Activated T-helper 17 cell treated with anti-CD3 and anti-CD28 coated beads, Interleukin-2, amount 50 U/mL, for 72 hours (primary cell): ENCODE measurements around the gene UBTF. TPM values are rescaled to one million over a fixed set of nuclear protein-coding genes. Genes with fewer than 3 reads are reported as not detected.

Experiments used
- ATAC-seq: fragments of 150-1000 bp; cut with Tn5 transposase; replicated peaks from 2 replicates; pipeline ENCODE4 v1.10.0; 2021; ENCODE audit warnings: mild to moderate bottlenecking, moderate library complexity
- H3K27ac Mint-ChIP-seq: one replicate; pipeline ENCODE4 v1.8.0; 2022; ENCODE audit warnings: mixed read lengths
- H3K27me3 Mint-ChIP-seq: one replicate; pipeline ENCODE4 v1.8.0; 2022; ENCODE audit warnings: mixed read lengths
- H3K36me3 Mint-ChIP-seq: one replicate; pipeline ENCODE4 v1.8.0; 2022; ENCODE audit warnings: low read depth, mild to moderate bottlenecking, mixed read lengths
- H3K4me1 Mint-ChIP-seq: one replicate; pipeline ENCODE4 v1.8.0; 2022; ENCODE audit warnings: mixed read lengths
- H3K4me3 Mint-ChIP-seq: one replicate; pipeline ENCODE4 v1.8.0; 2022; ENCODE audit warnings: mild to moderate bottlenecking, mixed read lengths
- H3K9me3 Mint-ChIP-seq: one replicate; pipeline ENCODE4 v1.8.0; 2022; ENCODE audit warnings: mixed read lengths
- total RNA-seq, 2 donors: library from RNA; stranded (reverse); gene quantifications; one replicate each; pipeline ENCODE4 v1.2.3, GENCODE V29; 2022

Gene UBTF
- 100 to 1,000 TPM in 1 of 2 donors, 10 to 100 TPM in 1; 94.2 to 135 TPM for total RNA-seq

DNA sequence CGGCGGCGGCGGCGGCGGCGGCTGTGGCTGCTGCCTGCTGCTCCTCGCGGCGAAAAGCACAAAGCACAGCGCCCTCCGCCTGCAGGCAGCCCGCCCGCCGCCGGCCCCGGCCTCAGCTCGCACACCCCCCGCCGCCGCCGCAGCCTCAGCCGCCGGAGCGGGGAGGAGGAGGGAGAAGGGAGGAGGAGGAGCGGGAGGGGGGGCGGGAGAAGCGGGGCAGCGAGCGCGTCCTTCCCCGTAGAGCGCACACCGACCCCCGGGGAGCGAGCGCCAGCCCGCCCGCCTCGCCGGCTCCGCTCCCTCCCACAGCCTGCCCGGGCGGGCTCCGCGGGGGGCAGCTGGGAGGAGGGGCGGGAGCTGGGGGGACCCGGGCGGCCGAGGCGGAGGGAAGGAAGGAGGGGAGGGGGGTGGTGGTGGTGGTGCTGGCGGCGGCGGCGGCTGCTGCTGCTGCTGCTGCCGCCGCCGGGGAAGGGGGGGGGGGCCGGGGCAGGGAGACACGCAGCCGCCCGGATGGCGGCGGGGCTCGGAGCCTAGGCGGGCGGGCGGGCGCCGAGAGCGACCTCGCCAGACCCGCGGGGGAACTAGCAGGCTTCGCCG lies at the start of gene UBTF:
Gene UBTF (minus strand): TSS at position 60 of the 597 bp plus-strand sequence. CDS start 1,446 bp downstream, outside the sequence.
- no peaks in the 10 kb centered on the region for H3K9me3 Mint-ChIP-seq
- H3K27me3 Mint-ChIP-seq = no peaks in the 10 kb centered on the region
- peaks cover 11% of the 10 kb centered on the region for H3K4me1 Mint-ChIP-seq
- H3K27ac Mint-ChIP-seq = peak within 1 kb of the TSS; percentile 87
- ATAC-seq = peak; percentile 17
- peak within 1 kb of the TSS; percentile 94 for H3K4me3 Mint-ChIP-seq
- H3K36me3 Mint-ChIP-seq = peaks cover 34% of the 10 kb centered on the region

- no peak for ATAC-seq
- Mint-ChIP-seq H3K4me3 (no peak overlapping the region), H3K4me1 (no peaks in the 10 kb centered on the region), H3K27me3 (no peaks in the 10 kb centered on the region), H3K9me3 (no peaks in the 10 kb centered on the region), H3K36me3 (no peaks in the 10 kb centered on the region), H3K27ac (peak overlapping the region; percentile 9)
Observed at GRCh38 chr17:44268709-44269534, 49.4 kb upstream of the UBTF start.

DNA sequence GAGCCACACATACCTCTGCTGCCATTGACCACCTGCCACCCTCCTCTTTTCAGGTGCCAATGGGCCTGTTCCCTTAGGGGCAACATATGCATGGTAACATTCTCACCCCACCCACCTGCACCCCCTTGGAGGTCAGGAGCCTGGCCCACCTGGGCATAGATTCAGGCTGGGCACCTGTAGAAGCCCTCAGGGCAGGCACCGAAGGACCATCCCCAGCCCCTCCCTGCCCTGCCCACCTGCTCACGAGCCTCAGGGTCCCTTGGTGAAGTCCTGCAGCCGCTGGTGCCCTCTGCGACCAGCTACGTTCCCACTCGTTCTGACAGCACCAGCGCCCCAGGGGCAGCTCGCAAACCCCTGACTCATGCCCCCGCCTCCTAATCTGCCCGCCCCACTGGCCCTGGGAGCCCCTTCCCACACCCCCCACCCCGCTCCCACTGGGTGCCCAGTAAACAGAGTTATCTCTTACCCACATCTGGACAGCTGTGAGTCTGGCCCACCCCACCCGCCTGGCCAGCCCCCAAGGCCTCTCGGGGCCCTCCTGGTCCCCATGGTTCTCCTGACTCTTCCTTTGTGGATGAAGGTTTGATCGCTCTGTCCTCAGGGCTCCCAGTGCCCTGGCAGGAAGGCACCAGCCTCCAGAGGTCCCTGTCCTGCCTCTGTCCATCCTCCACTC lies 48.5 kb upstream of the UBTF start, which contains the start of gene SLC4A1:
Gene SLC4A1 (minus strand): TSS at position 318 of the 673 bp plus-strand sequence. CDS start 5,269 bp downstream, outside the sequence.
- no peak for ATAC-seq
- Mint-ChIP-seq H3K27me3 (no peaks in the 10 kb centered on the region), H3K27ac (peak within 1 kb of the TSS; percentile 9), H3K4me3 (no peak within 1 kb of the TSS), H3K4me1 (no peaks in the 10 kb centered on the region), H3K9me3 (no peaks in the 10 kb centered on the region), H3K36me3 (no peaks in the 10 kb centered on the region)

DNA sequence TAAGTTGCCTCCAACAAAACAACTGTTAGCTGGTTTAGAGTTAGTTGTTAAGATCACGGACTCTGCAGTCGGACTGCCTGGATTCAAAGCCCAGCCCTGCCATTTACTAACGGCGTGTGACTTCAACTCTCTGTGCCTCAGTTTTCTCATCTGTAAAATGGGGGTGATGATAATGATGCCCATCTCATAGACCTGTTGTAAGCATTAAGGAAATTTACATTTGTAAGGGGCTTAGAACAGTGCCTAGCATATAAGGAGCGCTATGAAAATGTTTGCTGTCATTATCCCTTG lies 47.6 kb upstream of the UBTF start:
- no peaks in the 10 kb centered on the region for H3K36me3 Mint-ChIP-seq
- H3K27ac Mint-ChIP-seq = no peak overlapping the region
- no peaks in the 10 kb centered on the region for H3K27me3 Mint-ChIP-seq
- H3K4me1 Mint-ChIP-seq = no peaks in the 10 kb centered on the region
- H3K9me3 Mint-ChIP-seq = no peaks in the 10 kb centered on the region
- no peak overlapping the region for H3K4me3 Mint-ChIP-seq
- ATAC-seq = no peak

- H3K4me3 Mint-ChIP-seq = no peak overlapping the region
- H3K27me3 Mint-ChIP-seq = no peaks in the 10 kb centered on the region
- H3K36me3 Mint-ChIP-seq = no peaks in the 10 kb centered on the region
- no peaks in the 10 kb centered on the region for H3K9me3 Mint-ChIP-seq
- H3K27ac Mint-ChIP-seq = no peak overlapping the region
- H3K4me1 Mint-ChIP-seq = no peaks in the 10 kb centered on the region
- no peak for ATAC-seq
Observed at GRCh38 chr17:44266402-44267164, 47.1 kb upstream of the UBTF start.

GRCh38 chr17:44263345-44263902 lies 43.9 kb upstream of the UBTF start:
- H3K4me3 Mint-ChIP-seq = no peak overlapping the region
- no peaks in the 10 kb centered on the region for H3K9me3 Mint-ChIP-seq
- no peaks in the 10 kb centered on the region for H3K4me1 Mint-ChIP-seq
- H3K27ac Mint-ChIP-seq = no peak overlapping the region
- no peaks in the 10 kb centered on the region for H3K36me3 Mint-ChIP-seq
- no peaks in the 10 kb centered on the region for H3K27me3 Mint-ChIP-seq
- ATAC-seq = no peak

DNA sequence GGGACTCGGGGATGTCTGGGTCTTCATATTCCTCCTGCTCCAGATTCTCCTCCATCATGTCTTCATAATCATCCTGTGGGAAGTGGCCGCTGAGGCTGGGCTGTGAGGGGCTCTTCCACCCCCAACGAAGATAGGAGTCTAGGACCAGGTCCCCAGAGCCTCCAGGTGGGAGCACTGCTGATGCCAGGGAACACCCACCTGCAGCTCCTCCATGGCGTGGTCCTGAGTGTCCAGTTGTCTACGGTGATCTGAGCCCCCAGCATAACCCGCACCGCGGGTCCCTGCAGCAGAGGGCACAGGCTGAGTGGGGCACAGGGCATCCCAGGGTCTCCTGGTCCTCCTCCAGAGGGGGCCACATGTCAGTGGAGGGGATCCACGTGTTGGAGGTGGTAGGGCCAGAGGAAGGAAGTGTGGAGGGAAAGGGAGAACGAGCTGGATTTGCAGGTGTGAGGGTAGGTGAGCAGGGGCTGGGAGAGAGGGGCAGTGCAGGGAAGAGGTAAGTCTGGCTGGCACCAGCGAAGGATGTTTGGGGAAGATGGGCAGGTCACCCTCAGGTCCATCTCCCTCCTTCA lies 43.3 kb upstream of the UBTF start:
- Mint-ChIP-seq H3K27me3 (no peaks in the 10 kb centered on the region), H3K4me1 (no peaks in the 10 kb centered on the region), H3K9me3 (no peaks in the 10 kb centered on the region), H3K36me3 (no peaks in the 10 kb centered on the region), H3K27ac (no peak overlapping the region), H3K4me3 (no peak overlapping the region)
- no peak for ATAC-seq

- Mint-ChIP-seq H3K36me3 (no peaks in the 10 kb centered on the region), H3K9me3 (no peaks in the 10 kb centered on the region), H3K4me1 (no peaks in the 10 kb centered on the region), H3K27ac (no peak overlapping the region), H3K4me3 (no peak overlapping the region), H3K27me3 (no peaks in the 10 kb centered on the region)
- no peak for ATAC-seq
Observed at GRCh38 chr17:44260296-44260695, 40.8 kb upstream of the UBTF start.

DNA sequence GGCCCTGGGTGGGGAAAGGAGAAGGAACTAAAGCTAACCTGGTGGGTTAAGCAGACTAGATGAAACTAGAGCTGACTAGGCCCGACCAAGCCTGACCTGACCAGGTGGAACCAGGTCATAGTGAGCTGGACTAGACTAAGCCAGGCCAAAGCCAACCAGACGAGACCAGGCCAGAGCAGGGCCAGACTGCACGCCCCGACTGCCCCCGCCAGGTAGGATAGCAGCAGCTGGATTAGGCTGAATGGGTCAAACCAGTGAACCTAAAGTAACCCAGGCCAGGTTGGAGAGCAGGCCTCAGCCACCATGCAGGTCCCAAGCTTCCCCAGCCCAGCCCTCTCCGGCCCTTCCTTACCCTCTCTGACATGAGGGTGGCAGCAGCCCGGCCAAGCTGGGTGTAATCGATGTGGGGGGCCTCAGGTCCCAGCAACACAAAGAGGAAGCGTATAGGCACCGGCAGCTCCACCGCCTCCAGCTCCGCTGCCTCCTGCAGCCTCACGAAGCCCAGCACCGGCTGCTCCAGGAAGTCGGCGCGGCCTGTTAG lies 39.4 kb upstream of the UBTF start:
- no peak overlapping the region for H3K4me3 Mint-ChIP-seq
- ATAC-seq = no peak
- H3K36me3 Mint-ChIP-seq = no peaks in the 10 kb centered on the region
- no peaks in the 10 kb centered on the region for H3K9me3 Mint-ChIP-seq
- H3K4me1 Mint-ChIP-seq = no peaks in the 10 kb centered on the region
- no peak overlapping the region for H3K27ac Mint-ChIP-seq
- no peaks in the 10 kb centered on the region for H3K27me3 Mint-ChIP-seq

DNA sequence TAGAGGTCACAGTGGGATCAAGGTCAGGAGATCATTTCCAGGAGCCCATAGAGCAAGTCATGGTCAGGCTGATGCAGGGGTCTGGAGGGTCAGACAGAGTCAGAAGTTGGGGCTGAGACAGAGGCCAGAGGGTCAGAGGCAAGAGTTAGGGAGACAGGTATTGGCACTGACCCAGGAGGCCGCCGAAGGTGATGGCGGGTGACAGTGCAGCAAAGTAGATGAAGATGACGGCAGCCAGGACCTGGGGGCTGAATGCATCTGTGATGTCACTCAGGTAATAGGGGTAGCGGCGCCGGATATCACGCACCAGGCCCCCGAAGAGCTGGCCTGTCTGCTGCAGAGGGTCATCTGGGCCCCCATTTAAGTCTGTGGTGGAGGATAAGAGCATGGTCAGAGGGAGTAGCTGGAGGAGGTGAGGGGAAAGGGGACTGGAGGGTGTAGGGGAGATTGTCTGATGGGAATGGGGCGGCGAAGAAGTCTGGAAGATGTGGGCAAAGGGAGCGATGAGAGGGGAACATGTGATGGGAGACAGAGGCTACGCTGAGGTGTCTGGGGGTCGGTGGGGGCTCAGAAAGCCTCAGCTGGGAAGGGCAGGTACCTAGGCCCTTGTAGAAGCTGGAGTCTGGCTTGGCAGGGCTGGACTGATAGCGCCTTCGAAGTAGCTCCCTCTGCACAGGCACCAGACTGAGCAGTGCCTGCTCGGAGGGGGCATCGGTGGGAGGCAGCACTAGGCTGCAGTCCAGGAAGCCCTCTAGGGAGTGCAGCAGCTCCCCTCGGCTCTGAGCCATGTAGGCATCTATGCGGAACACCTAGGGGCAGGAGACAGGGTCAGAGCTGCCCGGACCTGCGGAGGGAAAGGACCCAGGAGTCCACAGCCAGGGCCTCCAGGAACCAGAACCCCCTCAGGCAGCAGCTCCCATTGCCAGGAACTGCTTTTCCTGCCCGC lies 38.6 kb upstream of the UBTF start:
- H3K4me3 Mint-ChIP-seq = no peak overlapping the region

GRCh38 chr17:44256671-44257070 lies 37.2 kb upstream of the UBTF start:
- no peaks in the 10 kb centered on the region for H3K36me3 Mint-ChIP-seq
- H3K9me3 Mint-ChIP-seq = no peaks in the 10 kb centered on the region
- H3K27me3 Mint-ChIP-seq = no peaks in the 10 kb centered on the region
- H3K4me1 Mint-ChIP-seq = no peaks in the 10 kb centered on the region
- H3K4me3 Mint-ChIP-seq = no peak overlapping the region
- H3K27ac Mint-ChIP-seq = no peak overlapping the region
- no peak for ATAC-seq

More for the DNA sequence above, 38.6 kb upstream of the UBTF start:
- H3K9me3 Mint-ChIP-seq = no peaks in the 10 kb centered on the region
- no peaks in the 10 kb centered on the region for H3K4me1 Mint-ChIP-seq
- ATAC-seq = no peak
- H3K36me3 Mint-ChIP-seq = no peaks in the 10 kb centered on the region
- no peaks in the 10 kb centered on the region for H3K27me3 Mint-ChIP-seq
- H3K27ac Mint-ChIP-seq = no peak overlapping the region

- Mint-ChIP-seq H3K9me3 (no peaks in the 10 kb centered on the region), H3K27me3 (no peaks in the 10 kb centered on the region), H3K4me1 (no peaks in the 10 kb centered on the region), H3K36me3 (no peaks in the 10 kb centered on the region), H3K27ac (no peak overlapping the region), H3K4me3 (no peak overlapping the region)
- no peak for ATAC-seq
Observed at GRCh38 chr17:44255915-44256314, 36.4 kb upstream of the UBTF start.
